Uterus (tissue), 4 donors: ENCODE data around the gene OSBPL1A. TPM values are rescaled to one million over a fixed set of nuclear protein-coding genes. Genes with fewer than 3 reads are reported as not detected.

Experiments used
- DNase-seq, 2 donors: peaks; one replicate each; pipeline ENCODE4 v3.0.0-alpha.2; 2019 to 2020
- H3K27ac ChIP-seq, 2 donors: fragments of 200-600 bp; sonication (generic); 1 replicate in 1 of 2; 2 replicates in 1 of 2; pipeline ENCODE4 v1.5.1; 2016 to 2018
- H3K27me3 ChIP-seq, 2 donors: fragments of 200-600 bp; sonication (generic); one replicate each; pipeline ENCODE4 v1.5.1; 2018 to 2019; ENCODE audit warnings: control low read depth in 1 of 2
- H3K36me3 ChIP-seq, 2 donors: fragments of 200-600 bp; sonication (generic); one replicate each; pipeline ENCODE4 v1.5.1; 2019; ENCODE audit warnings: control low read depth in 1 of 2
- H3K4me1 ChIP-seq, 2 donors: fragments of 200-600 bp; sonication (generic); one replicate each; pipeline ENCODE4 v1.5.1; 2018 to 2019; ENCODE audit warnings: control low read depth in 1 of 2
- H3K4me3 ChIP-seq, 2 donors: fragments of 200-600 bp; sonication (generic); 1 replicate in 1 of 2; 2 replicates in 1 of 2; pipeline ENCODE4 v1.5.1; 2018 to 2019; ENCODE audit warnings: mild to moderate bottlenecking in 1 of 2
- H3K9me3 ChIP-seq, 2 donors: fragments of 200-600 bp; sonication (generic); one replicate each; pipeline ENCODE4 v1.5.1; 2019; ENCODE audit warnings: control low read depth in 1 of 2
- CTCF ChIP-seq, 4 experiments: fragments of 200-600 bp in 2 of 4; fragments of 450-650 bp in 2 of 4; sonication (generic) in 2 of 4; IDR thresholded peaks; one replicate each; pipeline ENCODE4 v1.5.1; 2016 to 2019; ENCODE audit warnings: antibody characterized with exemption in 4 of 4, mild to moderate bottlenecking in 2 of 4, moderate library complexity in 1 of 4
- POLR2A ChIP-seq, 2 donors: fragments of 450-650 bp; IDR thresholded peaks; one replicate each; pipeline ENCODE4 v1.6.1; 2016; ENCODE audit warnings: antibody characterized with exemption in 2 of 2, mild to moderate bottlenecking in 1 of 2, moderate library complexity in 1 of 2
- intact Hi-C: fragments of 100-400 bp; cut with DNase I; formaldehyde crosslinking; loops from one replicate; pipeline ENCODE4 v1.15.1; 2023; ENCODE audit warnings: low total_unique reads
- total RNA-seq, 4 donors: library from RNA; depleted of rRNA in 3 of 4; stranded (reverse); fragments of >200 nt in 3 of 4; gene quantifications; one replicate each; pipeline versions ENCODE4 v1.1.0 to v1.2.4, GENCODE V29; 2014 to 2023
- donor health status: DM: yes; HTN: yes; CAD: no.

OSBPL1A gene
- total RNA-seq, 4 donors from 2014 or later, result 49.4 to 72.4 (median 62.5) TPM

- no peaks in the 10 kb centered on the region for H3K9me3 ChIP-seq
- H3K36me3 ChIP-seq, result no peaks in the 10 kb centered on the region
- H3K27me3 ChIP-seq, result no peaks in the 10 kb centered on the region
- DNase-seq, result no peak
- no peak overlapping the region for H3K4me3 ChIP-seq
- H3K4me1 ChIP-seq, result no peaks in the 10 kb centered on the region
- H3K27ac ChIP-seq, result no peak overlapping the region
- intact Hi-C loops, result no loop called here
- TF ChIP-seq POLR2A (IDR thresholded peaks at IDR 0.05) (no peak), CTCF (IDR thresholded peaks at IDR 0.05) (no peak)
These were observed 137.6 kb downstream of the OSBPL1A start for GRCh38 chr18:24259869-24260641.

GRCh38 chr18:24254071-24254470 lies 143.6 kb downstream of the OSBPL1A start:
- Histone ChIP-seq H3K4me1 (no peaks in the 10 kb centered on the region), H3K27ac (no peak overlapping the region), H3K27me3 (no peaks in the 10 kb centered on the region), H3K36me3 (no peaks in the 10 kb centered on the region), H3K4me3 (no peak overlapping the region), H3K9me3 (no peaks in the 10 kb centered on the region)
- intact Hi-C loops, result no loop called here
- no peak for DNase-seq
- TF ChIP-seq CTCF (IDR thresholded peaks at IDR 0.05) (no peak), POLR2A (IDR thresholded peaks at IDR 0.05) (no peak)

- no peaks in the 10 kb centered on the region for H3K4me1 ChIP-seq
- H3K9me3 ChIP-seq, result no peaks in the 10 kb centered on the region
- intact Hi-C loops, result no loop called here
- TF ChIP-seq CTCF (IDR thresholded peaks at IDR 0.05), result no peak
- TF ChIP-seq POLR2A (IDR thresholded peaks at IDR 0.05), result no peak
- DNase-seq, result no peak
- H3K27ac ChIP-seq, result no peak overlapping the region
- H3K4me3 ChIP-seq, result no peak overlapping the region
- no peaks in the 10 kb centered on the region for H3K36me3 ChIP-seq
- no peaks in the 10 kb centered on the region for H3K27me3 ChIP-seq
These were observed 147.9 kb downstream of the OSBPL1A start for GRCh38 chr18:24249716-24250115.

GRCh38 chr18:24248359-24248758 lies 149.3 kb downstream of the OSBPL1A start:
- H3K27me3 ChIP-seq, result no peaks in the 10 kb centered on the region
- DNase-seq, result no peak
- H3K4me1 ChIP-seq, result no peaks in the 10 kb centered on the region
- H3K27ac ChIP-seq, result no peak overlapping the region
- intact Hi-C loops, result no loop called here
- H3K36me3 ChIP-seq, result no peaks in the 10 kb centered on the region
- H3K4me3 ChIP-seq, result no peak overlapping the region
- TF ChIP-seq POLR2A (IDR thresholded peaks at IDR 0.05) (no peak), CTCF (IDR thresholded peaks at IDR 0.05) (no peak)
- no peaks in the 10 kb centered on the region for H3K9me3 ChIP-seq

GRCh38 chr18:24246143-24246542 lies 151.5 kb downstream of the OSBPL1A start:
- H3K36me3 ChIP-seq, result no peaks in the 10 kb centered on the region
- no peak overlapping the region for H3K4me3 ChIP-seq
- no peak for DNase-seq
- no peaks in the 10 kb centered on the region for H3K27me3 ChIP-seq
- no peaks in the 10 kb centered on the region for H3K4me1 ChIP-seq
- no peak overlapping the region for H3K27ac ChIP-seq
- intact Hi-C loops, result no loop called here
- no peaks in the 10 kb centered on the region for H3K9me3 ChIP-seq
- TF ChIP-seq CTCF (IDR thresholded peaks at IDR 0.05), result no peak
- no peak for TF ChIP-seq POLR2A (IDR thresholded peaks at IDR 0.05)
